Stimulated activated CD4-positive, alpha-beta T cell treated with anti-CD3 and anti-CD28 coated beads, TNF-alpha, amount 100 ng/mL, for 1 hour (primary cell): ENCODE measurements around the gene PTCRA.

Experiments used
- DNase-seq, 3 donors: peaks; one replicate each; pipeline ENCODE4 v3.0.0-alpha.2; 2020; ENCODE audit warnings: low read depth in 3 of 3, low spot score in 1 of 3

PTCRA gene

DNA sequence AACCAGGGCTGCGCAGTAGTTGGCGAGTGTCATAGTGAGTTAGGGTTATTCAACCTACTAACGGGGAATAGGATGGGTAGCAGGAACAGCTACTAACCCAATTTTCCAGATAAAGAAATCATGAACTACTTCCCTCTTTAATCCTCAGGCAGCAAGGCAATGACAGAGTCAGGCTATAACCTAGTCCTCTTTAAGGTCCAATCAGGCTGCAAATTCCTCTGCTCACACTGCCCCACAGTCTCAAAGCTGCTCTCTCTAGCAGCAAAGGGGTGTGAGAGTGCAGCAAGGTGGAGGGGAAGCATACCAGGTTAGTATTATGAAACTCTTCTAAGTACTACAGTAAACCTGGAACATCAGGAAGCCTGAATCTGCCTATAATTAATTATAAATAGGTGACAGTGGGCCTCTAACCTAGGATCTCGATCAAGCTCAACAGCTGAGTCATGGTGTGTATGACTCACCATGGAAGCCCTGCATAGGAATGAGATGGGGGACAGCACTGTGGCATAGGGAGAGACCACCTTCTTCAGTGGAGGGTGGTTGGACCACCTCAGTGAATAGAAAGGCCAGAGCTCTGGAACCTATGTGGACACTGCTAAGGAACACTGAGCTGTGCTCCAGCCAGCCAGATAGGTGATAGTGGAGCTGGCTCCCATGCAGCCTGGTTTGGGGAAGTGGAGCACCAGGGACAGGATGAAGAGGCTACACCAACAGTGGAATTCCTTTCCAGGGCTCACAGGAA lies 55.2 kb downstream of the PTCRA start:
- no peak for DNase-seq

DNA sequence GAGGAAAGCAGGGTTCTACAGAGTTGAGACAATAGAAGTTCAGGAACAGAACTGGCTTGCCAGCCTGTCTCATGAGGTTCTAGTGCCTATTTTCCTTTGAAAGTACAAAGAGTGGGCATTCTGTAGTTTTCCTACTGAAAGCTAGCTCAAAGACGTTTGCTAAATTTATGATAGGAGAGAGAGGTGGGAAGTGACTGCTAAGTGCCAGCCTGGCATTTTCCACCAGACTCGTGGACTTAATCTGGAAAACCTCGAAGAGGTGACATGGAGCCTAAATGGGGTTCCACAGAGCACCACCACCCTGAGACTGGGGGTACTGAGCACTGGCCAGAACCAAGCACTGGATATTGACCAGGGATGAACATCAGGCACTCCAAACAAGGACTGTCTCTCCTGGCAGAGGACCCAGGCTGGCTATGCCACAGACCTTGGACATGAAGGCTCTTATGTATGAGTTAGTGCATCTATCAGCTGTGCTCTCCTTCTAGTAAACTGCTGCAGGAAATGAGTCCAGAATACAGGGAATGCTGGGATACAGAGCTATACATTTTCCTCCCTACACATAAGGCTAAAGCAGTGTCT lies 56.0 kb downstream of the PTCRA start:
- DNase-seq, result no peak

DNA sequence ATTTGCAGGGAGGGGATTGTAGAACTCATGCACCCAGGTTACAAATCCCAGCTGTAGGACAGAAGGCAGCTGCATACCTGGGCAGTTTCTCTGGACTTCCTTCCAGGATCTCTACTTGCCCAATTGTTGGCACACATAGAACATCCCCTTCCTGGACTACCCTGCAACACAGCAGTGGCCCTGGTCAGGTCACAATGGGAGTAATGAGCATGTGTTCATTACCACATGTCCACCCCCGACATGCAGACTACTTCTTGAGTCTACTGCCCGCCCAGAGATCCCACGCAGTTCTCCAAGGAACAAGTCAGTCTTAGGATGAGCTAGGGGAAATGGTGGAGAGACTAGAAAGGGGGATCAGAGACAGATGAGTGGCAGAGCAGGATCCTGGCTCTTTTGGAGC lies 58.1 kb downstream of the PTCRA start:
- DNase-seq, result no peak

DNA sequence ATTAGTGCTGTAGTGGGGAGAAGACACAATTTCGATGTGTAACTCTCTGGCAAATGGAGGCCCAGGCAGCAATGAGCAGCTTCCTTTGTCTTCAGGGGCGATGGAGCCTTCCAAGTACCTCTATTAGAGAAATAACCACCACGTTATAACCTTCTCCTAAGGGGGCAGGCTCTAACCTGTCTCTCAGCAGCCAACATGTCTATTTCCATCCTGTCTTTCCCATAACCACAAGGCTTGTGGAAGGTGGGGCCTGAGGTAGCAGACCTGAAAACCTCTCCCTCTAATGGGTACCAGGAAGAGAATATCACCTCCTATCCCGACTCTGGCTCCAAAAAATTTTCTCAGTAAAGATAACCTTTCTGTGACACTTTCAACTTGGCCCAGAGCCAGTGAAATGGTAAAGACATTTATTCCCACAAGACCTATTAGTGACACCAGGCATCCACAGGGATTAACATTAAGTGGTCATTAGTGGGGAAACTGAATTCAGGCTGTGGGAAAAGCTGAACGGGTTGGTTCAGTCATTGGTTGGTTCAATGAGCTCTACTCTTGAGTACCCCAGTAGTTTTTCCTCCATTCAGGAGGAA lies 59.2 kb downstream of the PTCRA start:
- no peak for DNase-seq
